Measurements from ENCODE around the gene GNG10. TPM values are rescaled to one million over a fixed set of nuclear protein-coding genes. Genes with fewer than 3 reads are reported as not detected.

GNG10 gene
- total and polyA plus RNA-seq, 2 of the 4 experiments (the other 2 are of a cell fraction), result 48.8 to 72.7 TPM

- no TSS peak for BruUV-seq (replicated peaks)
- CTCF ChIA-PET, result interaction anchor here (0.5 kb wide), 1 partner anchor 111 kb away, joined by 3 read pairs; no protein-coding TSS in a partner anchor
- ATAC-seq (ENCODE audit: low read depth), result no peak
These were observed 14.7 kb downstream of the GNG10 start for GRCh38 chr9:111676116-111676515.

More at GRCh38 chr9:111676116-111676515, 14.7 kb downstream of the GNG10 start:
- H2BK120ac ChIP-seq (ENCODE audit: low read depth, low read length), result no peak overlapping the region
- no CpG with 5 or more reads among the region's 3 CpGs for WGBS, 2 experiments (ENCODE audit: extremely low coverage in 2 of 2, insufficient read length in 1 of 2)
- no peak overlapping the region for H3K9ac ChIP-seq (ENCODE audit: low read depth, low read length)
- H3K14ac ChIP-seq (replicated peaks; ENCODE audit: low read depth, low read length), result no peak overlapping the region
- no peaks in the 10 kb centered on the region for H4K20me1 ChIP-seq (ENCODE audit: insufficient read depth, low read length)
- no peak overlapping the region for H2BK20ac ChIP-seq (ENCODE audit: low read depth, low read length)
- no peaks in the 10 kb centered on the region; a peak in 2 of 4 replicates for H3K79me1 ChIP-seq (ENCODE audit: low read depth in 1 of 2, low read length in 2 of 2)
- no peak overlapping the region for H2BK5ac ChIP-seq (ENCODE audit: low read depth, low read length, poor library complexity, severe bottlenecking)
- H4K5ac ChIP-seq (ENCODE audit: low read depth, low read length), result no peak overlapping the region
- POLR2A ChIA-PET (ENCODE audit: unreplicated experiment), result no interaction called here
- H3K4me3 ChIP-seq (ENCODE audit: insufficient read depth, low read depth, low read length), result no peak overlapping the region
- H3K27me3 ChIP-seq (ENCODE audit: control insufficient read depth, insufficient read depth, low read length), result no peaks in the 10 kb centered on the region
- no peak for DNase-seq
- H3K23ac ChIP-seq (ENCODE audit: low read depth, low read length), result no peak overlapping the region
- no peak overlapping the region for H2AK9ac ChIP-seq (replicated peaks; ENCODE audit: low read depth, low read length, poor library complexity)
- H4K91ac ChIP-seq (ENCODE audit: insufficient read depth, low read depth, low read length), result no peak overlapping the region
- H3K4me2 ChIP-seq (ENCODE audit: low read depth, low read length), result no peak overlapping the region
- H3K18ac ChIP-seq (ENCODE audit: low read depth, low read length), result no peak overlapping the region
- TF ChIP-seq MAZ (IDR thresholded peaks at IDR 0.05; ENCODE audit: borderline replicate concordance, low read depth, low read length), result no peak
- TF ChIP-seq CTCF (conservative IDR thresholded peaks at IDR 0.05; ENCODE audit: low read depth, low read length), result no peak
- TF ChIP-seq MAFK (IDR thresholded peaks at IDR 0.05; ENCODE audit: low read depth, low read length), result peak; percentile 42
- H3K56ac ChIP-seq (ENCODE audit: extremely low read depth, insufficient read depth, low read length), result no peak overlapping the region
- no peaks in the 10 kb centered on the region for H3K4me1 ChIP-seq (ENCODE audit: control insufficient read depth, insufficient read depth, low read length)
- in situ Hi-C loops (cut with MboI; ENCODE audit: low sequenced_read_pairs) (no loop called here), intact Hi-C loops (cut with micrococcal nuclease) (no loop called here), dilution Hi-C loops (cut with HindIII; ENCODE audit: low sequenced_read_pairs, unreplicated experiment) (no loop called here)
- no peak overlapping the region for H2AK5ac ChIP-seq (ENCODE audit: low read depth, low read length)
- H2AFZ ChIP-seq (replicated peaks; ENCODE audit: low read length, poor library complexity), result no peak overlapping the region
- H3K36me3 ChIP-seq (ENCODE audit: control insufficient read depth, insufficient read depth, low read length), result peaks cover 18% of the 10 kb centered on the region
- H3K9me1 ChIP-seq (ENCODE audit: insufficient read depth, low read length), result 0 out of 2 replicates have a peak, but pooled peaks cover 2% of the 10 kb centered on the region
- H3K27ac ChIP-seq (ENCODE audit: insufficient read depth, low read length), result no peak overlapping the region
- no peak overlapping the region for H2BK15ac ChIP-seq (ENCODE audit: low read depth, low read length)
- no peaks in the 10 kb centered on the region for H3K9me3 ChIP-seq (ENCODE audit: control insufficient read depth, insufficient read depth, low read length)
- H3K4ac ChIP-seq (ENCODE audit: low read depth, low read length), result no peak overlapping the region
- H4K8ac ChIP-seq (ENCODE audit: low read depth in 2 of 2, low read length in 2 of 2), result no peak overlapping the region

Data from IMR-90 (cell line).